NCI-H1436 treated with DMSO at 0.1 percent for 48 hours (cell line): ENCODE results near the gene BHLHE23.

Experiments
- DNase-seq: peaks from one replicate; lab custom pipeline; 2025; lab: John Stamatoyannopoulos, UW

The BHLHE23 gene

GRCh38 chr20:62961310-62961783 lies 45.4 kb downstream of the BHLHE23 start:
- DNase-seq, result no peak

GRCh38 chr20:62960446-62961309 lies 46.1 kb downstream of the BHLHE23 start:
- DNase-seq, result peak; percentile 14

- no peak for DNase-seq
Observed at GRCh38 chr20:62959998-62960436, 46.7 kb downstream of the BHLHE23 start.

GRCh38 chr20:62959101-62959971 lies 47.4 kb downstream of the BHLHE23 start:
- no peak for DNase-seq

GRCh38 chr20:62958388-62959100 lies 48.2 kb downstream of the BHLHE23 start:
- no peak for DNase-seq

- DNase-seq, result no peak
Observed at GRCh38 chr20:62957136-62958117, 49.3 kb downstream of the BHLHE23 start.

GRCh38 chr20:62956387-62957135 lies 50.2 kb downstream of the BHLHE23 start:
- no peak for DNase-seq
